ENCODE results near the gene C6orf136.

DNA sequence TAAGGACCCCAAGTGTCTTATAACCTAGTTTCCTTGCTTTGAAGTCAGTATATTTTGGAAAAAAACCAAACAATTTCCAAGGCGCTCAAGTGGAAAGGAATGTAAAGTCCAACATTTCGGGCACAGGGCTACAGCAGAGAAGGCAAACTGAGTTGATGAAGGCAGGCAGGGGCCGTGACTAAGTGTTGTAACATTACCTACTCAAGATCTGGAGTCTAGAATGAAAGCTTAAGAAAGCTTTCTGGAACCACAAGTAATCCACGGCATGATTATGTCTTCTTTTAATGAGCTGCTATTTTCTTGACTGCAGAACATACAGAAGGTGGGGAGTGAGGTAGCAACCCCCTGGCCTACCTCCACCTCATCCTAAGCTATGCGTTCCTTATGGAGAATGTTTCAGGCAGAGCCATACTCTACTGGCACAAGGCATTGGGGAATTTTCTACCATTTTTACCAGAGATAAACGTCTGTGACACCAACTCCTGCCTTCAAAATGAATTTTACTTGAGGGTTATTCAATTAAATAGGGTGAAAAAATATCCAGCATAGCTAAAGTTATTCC, 34.2 kb upstream of the C6orf136 start:
- TF ChIP-seq, protein P1, sequence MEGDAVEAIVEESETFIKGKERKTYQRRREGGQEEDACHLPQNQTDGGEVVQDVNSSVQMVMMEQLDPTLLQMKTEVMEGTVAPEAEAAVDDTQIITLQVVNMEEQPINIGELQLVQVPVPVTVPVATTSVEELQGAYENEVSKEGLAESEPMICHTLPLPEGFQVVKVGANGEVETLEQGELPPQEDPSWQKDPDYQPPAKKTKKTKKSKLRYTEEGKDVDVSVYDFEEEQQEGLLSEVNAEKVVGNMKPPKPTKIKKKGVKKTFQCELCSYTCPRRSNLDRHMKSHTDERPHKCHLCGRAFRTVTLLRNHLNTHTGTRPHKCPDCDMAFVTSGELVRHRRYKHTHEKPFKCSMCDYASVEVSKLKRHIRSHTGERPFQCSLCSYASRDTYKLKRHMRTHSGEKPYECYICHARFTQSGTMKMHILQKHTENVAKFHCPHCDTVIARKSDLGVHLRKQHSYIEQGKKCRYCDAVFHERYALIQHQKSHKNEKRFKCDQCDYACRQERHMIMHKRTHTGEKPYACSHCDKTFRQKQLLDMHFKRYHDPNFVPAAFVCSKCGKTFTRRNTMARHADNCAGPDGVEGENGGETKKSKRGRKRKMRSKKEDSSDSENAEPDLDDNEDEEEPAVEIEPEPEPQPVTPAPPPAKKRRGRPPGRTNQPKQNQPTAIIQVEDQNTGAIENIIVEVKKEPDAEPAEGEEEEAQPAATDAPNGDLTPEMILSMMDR (conservative IDR thresholded peaks at IDR 0.05; ENCODE audit: low read depth, low read length), result no peak; the same call in 1 of the 2 replicates
- no peak for TF ChIP-seq EZH2 (IDR thresholded peaks at IDR 0.05; ENCODE audit: borderline replicate concordance, low read depth, low read length, poor library complexity, severe bottlenecking)
